ENCODE measurements around the gene ST7.

DNA sequence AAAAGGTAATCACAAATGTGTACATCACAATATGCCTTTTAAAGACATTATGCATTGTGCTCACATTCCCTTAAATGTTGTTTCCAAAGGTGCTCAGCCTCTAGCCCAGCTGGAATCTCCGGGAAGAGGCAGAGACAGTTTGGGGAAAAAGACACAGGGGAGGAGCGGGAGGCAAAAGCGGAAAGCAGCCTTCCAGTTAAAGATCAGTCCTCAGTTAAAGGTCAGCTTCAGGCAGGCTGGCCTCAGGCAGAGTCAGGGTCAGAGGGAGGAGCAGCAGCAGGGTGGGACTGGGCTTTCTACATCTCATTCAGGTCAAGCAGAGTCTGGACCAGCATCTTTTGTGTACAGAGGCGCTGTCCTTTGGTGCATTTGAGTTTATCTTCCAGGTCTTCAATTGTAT is 18.6 kb downstream of the ST7 start:
- TF ChIP-seq GATA2 (IDR thresholded peaks at IDR 0.05; ENCODE audit: low read depth, low read length) = no peak
- no peak for TF ChIP-seq GATA3 (IDR thresholded peaks at IDR 0.05; ENCODE audit: low read depth, low read length)

All from SH-SY5Y (cell line).